ENCODE measurements around the gene CDH10. TPM values are rescaled to one million over a fixed set of nuclear protein-coding genes. Genes with fewer than 3 reads are reported as not detected.

The CDH10 gene
- total and polyA plus RNA-seq, 2 donors (not counting 3 experiments of a cell fraction or from before 2014, with no cell fraction given), result 0.07 TPM; not detected in 1

GRCh38 chr5:24693609-24694008 lies 48.8 kb upstream of the CDH10 start:
- POLR2A ChIA-PET, result no interaction called here
- H3K4me2 ChIP-seq (ENCODE audit: insufficient read depth, low read length), result no peak overlapping the region
- CTCF ChIA-PET, result no interaction called here
- H3K4me1 ChIP-seq (ENCODE audit: control insufficient read depth, extremely low read depth, insufficient read depth, low read length), result no peaks in the 10 kb centered on the region
- H3K27ac ChIP-seq (ENCODE audit: insufficient read depth, low read depth, low read length), result no peak overlapping the region
- dilution Hi-C loops (cut with MboI; ENCODE audit: extremely low pct_ligation_motif_present, low sequenced_read_pairs), result no loop called here
- no peaks in the 10 kb centered on the region for H4K20me1 ChIP-seq (replicated peaks; ENCODE audit: control insufficient read depth, extremely low read depth, insufficient read depth, low read length)
- FAIRE-seq, result no peak
- no peak overlapping the region for H3K4me3 ChIP-seq (replicated peaks in 1 of 3; ENCODE audit: insufficient read depth in 1 of 3, low read depth in 1 of 3, low read length in 3 of 3)
- TF ChIP-seq GATA2 (IDR thresholded peaks at IDR 0.05; ENCODE audit: insufficient read depth, insufficient read length, low read depth, low read length), result no peak
- no peak for TF ChIP-seq MAX (IDR thresholded peaks at IDR 0.05; ENCODE audit: insufficient read depth, insufficient read length)
- no peak for TF ChIP-seq EZH2 (IDR thresholded peaks at IDR 0.05; ENCODE audit: borderline replicate concordance, low read depth, low read length, severe bottlenecking)
- TF ChIP-seq POLR2AphosphoS5 (IDR thresholded peaks at IDR 0.05; ENCODE audit: insufficient read depth, low read depth, low read length), result no peak
- no peak for TF ChIP-seq POLR2A (IDR thresholded peaks at IDR 0.05; ENCODE audit: low read depth, low read length)
- TF ChIP-seq MYC (IDR thresholded peaks at IDR 0.05; ENCODE audit: low read depth, low read length), result no peak
- no peak for TF ChIP-seq JUN (IDR thresholded peaks at IDR 0.05; ENCODE audit: borderline replicate concordance, insufficient read depth, insufficient read length, low read depth)
- TF ChIP-seq FOS (IDR thresholded peaks at IDR 0.05; ENCODE audit: borderline replicate concordance, insufficient read depth, low read length), result no peak
- TF ChIP-seq CTCF (IDR thresholded peaks at IDR 0.05; ENCODE audit: extremely low read depth in 1 of 2, insufficient read depth in 1 of 2, low read depth in 1 of 2, low read length in 2 of 2), result no peak
- DNase-seq (ENCODE audit: low read depth, low spot score), result no peak
- H3K9ac ChIP-seq (replicated peaks; ENCODE audit: extremely low read depth, insufficient read depth, low read length), result no peak overlapping the region
- no peaks in the 10 kb centered on the region for H3K9me1 ChIP-seq (replicated peaks; ENCODE audit: control insufficient read depth, extremely low read depth, insufficient read depth, low read length)
- BruUV-seq (replicated peaks), result no TSS peak
- no peak overlapping the region for H2AFZ ChIP-seq (ENCODE audit: low read depth, low read length)
- H3K36me3 ChIP-seq (ENCODE audit: control insufficient read depth in 2 of 2, extremely low read depth in 1 of 2, insufficient read depth in 2 of 2, low read length in 2 of 2), result no peaks in the 10 kb centered on the region
- no peaks in the 10 kb centered on the region for H3K27me3 ChIP-seq (ENCODE audit: control insufficient read depth in 2 of 2, insufficient read depth in 2 of 2, low read length in 2 of 2)
- intact Hi-C loops (cut with micrococcal nuclease), result no loop called here
- H3K79me2 ChIP-seq (ENCODE audit: control insufficient read depth, insufficient read depth, low read length), result no peaks in the 10 kb centered on the region
- H3K9me3 ChIP-seq (replicated peaks; ENCODE audit: control insufficient read depth, insufficient read depth, low read length), result peaks cover 4% of the 10 kb centered on the region
